T-helper 9 cell (primary cell): Measurements from ENCODE around the gene TYW1.
"Not testable (repeated sequence)": the region's sequence is repeated elsewhere in the genome, so short reads cannot be mapped to it uniquely, and the experiment has no call there.

ENCODE experiments used
- DNase-seq: peaks from one replicate; pipeline ENCODE4 v3.0.0-alpha.2; 2020

Gene TYW1

DNA sequence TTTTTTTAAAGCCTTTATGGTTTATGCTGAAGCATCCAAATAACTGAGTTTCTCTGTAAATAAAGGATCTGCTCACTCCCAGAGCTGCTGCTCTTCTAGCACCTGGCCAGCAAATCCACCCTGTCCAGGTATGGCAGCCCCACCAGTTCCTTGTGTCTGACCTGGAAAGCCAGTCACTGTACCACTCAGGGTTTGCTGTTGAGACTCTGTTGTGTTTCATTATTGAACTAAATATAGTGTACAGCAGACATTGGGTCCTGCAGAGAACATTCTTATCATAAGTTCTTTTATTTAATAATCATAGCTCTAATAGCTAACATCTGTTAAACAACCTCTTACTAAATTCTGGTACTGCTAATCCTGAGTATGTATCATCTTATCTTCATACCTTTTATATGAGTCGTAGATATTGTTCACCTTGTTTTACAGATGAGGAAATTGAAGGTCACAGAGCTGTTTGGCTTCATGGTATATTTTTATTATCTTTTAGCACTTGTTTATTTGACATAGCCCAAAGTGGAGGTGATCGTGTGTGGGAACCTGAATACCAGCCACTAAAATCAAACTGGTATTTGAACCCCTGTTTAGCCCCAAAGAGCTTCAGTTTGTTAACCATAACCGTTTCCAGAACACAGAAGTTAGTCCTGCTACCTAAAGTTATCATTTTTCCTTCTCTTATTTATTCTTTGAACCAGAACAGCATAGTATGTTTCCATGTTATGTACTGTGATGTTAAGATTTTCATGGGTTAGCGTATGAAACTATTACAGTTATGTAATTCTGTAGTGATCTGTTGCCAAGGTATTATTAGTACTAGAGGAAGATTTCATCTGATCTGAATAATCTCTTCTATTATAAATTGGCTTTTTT is 139.2 kb downstream of the TYW1 start:
- DNase-seq = not testable (repeated sequence)

DNA sequence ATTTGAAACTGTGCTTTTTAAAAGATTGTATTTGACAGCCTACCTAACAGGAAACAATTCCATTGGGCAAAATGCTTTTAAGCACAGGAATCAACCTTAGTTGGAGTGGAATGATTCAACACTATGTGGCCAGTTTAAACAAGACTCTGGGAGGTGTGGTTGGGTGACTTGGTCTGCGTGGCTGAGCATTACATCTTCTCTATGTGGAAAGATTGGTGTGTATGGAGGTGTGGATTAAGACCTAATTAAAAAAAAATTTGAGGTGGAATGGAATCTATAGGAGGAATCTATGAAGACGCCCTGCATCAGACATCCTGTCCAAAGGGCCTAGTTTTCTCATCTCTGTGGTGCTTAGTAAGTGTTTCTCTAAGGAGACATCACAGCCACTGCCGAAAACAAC is 140.9 kb downstream of the TYW1 start:
- DNase-seq = not testable (repeated sequence)

DNA sequence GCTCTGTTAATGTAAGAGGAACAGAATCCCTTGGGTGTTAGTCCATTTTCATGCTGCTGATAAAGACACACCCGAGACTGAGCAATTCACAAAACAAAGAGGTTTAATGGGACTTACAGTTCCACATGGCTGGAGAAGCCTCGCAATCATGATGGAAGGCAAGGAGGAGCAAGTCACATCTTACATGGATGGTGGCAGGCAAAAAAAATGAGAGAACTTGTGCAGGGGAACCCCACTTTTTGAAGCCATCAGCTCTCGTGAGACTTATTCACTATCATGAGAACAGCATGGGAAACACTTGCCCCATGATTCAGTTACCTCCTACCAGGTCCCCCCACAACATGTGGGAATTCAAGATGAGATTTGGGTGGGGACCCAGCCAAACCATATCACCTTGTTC is 143.2 kb downstream of the TYW1 start:
- not testable (repeated sequence) for DNase-seq

DNA sequence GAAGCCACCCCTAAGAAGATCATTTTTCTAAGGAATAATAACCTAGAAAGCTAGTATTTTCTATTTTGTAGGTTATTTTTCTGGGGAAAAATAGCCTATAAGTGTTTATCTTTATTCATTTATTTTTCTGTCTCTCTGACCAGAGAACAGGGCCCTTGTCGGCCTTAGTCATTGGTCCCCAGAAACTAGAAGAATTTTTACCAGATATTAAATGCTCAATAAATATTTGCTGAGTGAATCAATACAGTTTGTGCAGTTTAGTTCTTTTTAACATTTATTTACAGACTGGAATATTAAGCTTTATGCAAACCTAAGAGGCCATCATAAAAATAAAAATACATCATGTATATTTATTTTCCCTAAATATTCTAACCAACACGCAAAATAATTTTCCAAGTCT is 144.4 kb downstream of the TYW1 start:
- not testable (repeated sequence) for DNase-seq

DNA sequence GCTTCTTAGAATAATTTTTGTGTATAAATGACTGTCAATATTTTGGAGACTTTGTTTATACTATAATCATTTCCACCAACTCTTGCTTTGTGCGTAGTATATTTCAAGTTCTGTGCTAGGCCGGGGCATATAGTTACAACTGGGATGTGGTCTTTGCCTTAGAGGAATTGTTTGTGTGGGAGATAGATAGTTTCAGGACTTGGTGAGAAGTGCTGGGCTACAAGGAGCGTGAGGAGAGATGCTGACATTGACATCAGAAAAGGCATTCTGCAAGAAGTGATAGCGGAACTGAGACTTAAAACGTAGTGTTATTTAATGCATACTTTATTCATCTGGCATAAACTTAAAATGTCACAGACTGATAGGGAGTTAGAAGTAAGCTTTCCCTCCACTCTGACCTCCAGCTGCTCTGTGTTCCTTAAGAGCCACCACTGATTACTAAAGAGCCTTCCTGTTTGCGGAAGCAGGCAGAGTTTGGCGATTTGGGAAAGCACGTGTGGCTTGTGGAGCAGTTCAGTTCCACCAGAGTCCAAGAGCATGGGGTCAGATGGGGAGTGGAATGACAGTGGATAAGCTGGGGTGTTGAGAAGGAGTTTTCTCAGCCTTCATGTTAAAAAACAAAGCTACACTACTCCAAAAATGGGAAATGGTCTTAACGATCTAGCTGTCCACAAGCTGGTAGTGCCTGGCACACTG is 146.6 kb downstream of the TYW1 start:
- not testable (repeated sequence) for DNase-seq

DNA sequence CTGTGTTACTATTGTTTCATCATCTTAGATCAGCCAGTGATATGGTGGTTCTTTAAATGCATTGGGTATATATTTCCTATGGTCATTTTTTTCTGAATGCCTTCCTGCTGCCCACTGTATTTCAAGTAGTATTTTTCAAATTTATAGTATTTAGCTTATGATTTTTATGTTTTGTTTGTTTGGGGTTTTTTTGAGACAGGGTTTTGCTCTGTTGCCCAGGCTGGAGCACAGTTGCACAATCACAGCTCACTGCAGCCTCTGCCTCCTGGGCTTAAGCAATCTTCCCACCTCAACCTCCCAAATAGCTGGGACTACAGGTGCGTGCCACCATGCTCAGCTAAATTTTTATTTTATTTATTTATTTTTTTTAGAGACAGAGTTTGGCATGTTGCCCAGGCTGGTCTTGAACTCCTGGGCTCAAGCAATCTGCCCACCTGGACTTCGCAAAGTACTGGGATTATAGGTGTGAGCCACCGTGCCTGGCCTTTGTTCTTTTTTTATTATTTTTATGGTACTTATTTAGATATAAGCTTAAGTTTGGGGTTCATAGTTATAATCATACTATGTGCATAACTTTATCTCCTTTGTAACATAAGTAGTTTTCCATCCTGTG is 149.1 kb downstream of the TYW1 start:
- not testable (repeated sequence) for DNase-seq

DNA sequence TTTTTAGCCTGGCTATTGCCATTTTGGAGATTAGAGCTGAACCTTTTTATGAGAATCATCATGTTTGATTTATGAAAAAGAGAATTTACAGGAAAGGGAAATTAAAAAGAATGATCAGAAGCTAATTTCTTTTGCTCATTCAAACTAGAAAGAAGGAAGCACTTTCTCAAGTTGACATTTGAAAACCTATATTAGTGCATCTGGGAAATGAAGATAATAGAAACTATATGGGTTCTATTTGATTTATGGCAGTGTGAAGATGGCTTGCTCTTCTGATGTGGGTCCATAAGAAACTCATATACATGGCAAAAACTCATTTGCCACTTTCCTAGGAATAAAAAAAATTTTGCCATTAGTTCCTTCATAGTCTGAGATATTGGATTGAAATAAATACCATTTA is 152.5 kb downstream of the TYW1 start:
- DNase-seq = not testable (repeated sequence)

DNA sequence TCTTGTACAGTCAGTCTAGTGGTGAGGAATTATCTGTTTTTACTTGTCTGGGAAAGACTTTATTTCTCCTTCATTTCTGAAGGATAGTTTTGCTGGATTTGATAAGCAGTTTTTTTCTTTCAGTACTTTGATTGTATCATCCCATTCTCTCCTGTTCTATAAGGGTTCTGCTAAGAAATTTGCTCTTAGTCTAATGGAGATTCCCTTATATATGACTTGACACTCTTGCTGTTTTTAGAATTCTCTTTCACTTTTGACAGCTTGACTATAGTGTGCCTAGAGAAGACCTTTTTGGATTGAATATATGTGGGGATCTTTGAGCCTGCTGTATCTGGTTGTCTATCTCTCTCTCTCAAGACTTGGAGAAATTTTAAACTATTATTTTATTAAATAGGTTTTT is 157.7 kb downstream of the TYW1 start:
- DNase-seq = not testable (repeated sequence)

DNA sequence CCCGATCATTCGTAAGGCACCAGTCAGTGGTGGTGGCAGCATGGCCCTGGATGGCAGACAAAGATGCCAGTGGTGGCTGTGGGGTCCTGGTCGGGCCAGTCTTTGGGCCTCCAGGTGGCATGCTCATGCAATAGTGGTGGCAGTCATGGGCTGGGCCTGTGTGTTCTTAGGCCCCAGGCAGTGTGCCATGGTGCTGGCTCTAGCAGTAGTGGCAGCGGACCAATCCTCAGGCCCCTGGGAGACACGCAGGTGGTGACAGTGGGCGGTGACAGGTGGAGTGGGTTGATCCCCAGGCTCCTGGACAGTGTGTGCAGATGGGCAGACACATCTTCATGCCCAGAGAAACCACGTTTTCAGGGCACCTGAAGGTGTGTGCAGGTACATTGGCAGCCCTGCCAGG is 159.4 kb downstream of the TYW1 start:
- not testable (repeated sequence) for DNase-seq

DNA sequence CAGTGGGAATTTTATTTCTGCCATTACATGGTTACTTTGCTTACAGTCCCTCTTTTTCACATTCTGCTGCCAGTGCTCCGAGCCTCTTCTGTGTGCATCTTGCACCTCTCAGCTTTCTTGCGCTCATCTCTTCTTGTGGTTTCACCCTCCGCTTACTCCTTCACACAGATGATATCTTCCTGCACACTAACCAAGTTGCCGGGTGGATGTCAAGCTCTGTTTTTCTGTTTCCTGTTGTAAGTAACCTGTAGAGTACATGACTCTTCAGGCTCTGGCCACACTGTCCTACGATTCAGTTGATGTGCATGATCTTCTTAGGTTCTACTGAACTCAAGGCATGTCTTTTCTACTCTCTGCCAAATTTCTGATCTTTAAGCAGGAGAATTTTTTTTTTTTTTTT is 166.7 kb downstream of the TYW1 start:
- not testable (repeated sequence) for DNase-seq

DNA sequence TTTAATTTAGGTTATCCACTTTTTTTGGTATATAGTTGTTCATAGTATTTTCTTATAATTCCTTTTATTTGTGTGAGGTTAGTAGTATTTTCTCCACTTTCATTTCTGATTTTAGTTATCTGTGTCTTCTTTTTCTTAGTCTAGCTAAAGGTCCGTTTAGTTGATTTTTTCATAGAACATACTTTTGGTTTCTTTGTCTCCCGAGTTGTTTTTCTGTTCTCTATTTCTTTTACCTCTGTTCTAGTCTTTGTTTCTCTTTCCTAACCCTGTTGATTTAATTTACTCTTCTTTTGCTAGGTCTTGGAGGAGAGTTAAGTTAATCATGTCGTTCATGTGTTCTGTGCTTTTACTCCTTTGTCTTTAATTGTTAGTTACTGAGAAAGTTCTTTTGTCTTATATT is 174.5 kb downstream of the TYW1 start:
- DNase-seq = not testable (repeated sequence)

DNA sequence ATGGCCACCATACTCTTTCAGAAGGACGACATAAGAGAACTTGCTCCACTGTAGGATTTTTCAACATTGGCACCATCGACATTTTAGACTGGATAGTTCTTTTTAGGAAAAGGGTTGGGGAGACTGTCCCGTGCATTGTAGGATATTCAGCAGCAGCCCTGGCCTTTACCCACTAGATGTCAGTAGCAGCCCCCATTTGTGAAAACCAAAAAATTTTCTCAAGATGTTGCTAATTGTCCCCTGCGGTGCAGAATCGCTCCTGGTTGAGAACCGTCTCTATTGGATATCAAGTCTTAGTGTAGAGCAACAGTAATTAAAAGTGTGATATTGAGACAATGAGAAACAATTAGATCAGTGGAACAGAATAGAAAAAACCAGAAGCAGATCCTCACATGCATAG is 180.1 kb downstream of the TYW1 start:
- DNase-seq = not testable (repeated sequence)

DNA sequence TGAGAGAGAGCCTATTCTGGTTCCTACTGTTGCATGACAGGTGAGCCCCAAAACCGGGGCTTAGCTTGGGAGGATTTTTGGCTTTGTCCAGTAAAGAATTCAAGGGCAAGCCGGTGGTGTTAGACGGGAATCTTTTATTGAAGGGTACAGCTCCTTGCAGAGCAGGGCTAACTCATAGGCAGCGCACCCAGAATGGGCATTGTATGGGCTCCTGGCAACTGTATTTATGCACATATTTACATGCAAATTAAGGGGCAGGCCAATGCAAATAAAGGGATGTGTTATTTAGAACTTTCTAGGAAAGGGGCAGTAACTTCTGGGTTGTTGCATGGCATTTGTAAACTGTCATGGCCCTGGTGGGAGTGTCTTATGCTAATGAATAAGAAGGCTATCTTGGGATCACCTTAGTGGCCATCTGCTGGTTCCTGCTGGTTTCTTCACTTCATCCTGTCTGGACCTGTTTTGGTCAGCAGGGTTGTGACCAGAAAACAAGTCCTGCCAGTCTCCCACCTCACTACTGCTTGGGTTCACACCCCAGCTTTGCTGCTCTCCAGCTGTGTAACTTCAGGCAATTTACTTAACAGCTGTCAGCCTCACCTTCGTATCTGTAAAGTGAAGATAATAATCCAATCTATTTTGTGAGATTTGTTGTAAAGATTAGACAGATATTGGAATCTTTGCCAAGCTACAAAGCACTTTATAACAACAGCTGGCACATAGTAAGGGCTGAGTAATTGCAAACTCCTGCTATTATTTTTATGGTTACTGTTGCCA is 182.5 kb downstream of the TYW1 start:
- not testable (repeated sequence) for DNase-seq

DNA sequence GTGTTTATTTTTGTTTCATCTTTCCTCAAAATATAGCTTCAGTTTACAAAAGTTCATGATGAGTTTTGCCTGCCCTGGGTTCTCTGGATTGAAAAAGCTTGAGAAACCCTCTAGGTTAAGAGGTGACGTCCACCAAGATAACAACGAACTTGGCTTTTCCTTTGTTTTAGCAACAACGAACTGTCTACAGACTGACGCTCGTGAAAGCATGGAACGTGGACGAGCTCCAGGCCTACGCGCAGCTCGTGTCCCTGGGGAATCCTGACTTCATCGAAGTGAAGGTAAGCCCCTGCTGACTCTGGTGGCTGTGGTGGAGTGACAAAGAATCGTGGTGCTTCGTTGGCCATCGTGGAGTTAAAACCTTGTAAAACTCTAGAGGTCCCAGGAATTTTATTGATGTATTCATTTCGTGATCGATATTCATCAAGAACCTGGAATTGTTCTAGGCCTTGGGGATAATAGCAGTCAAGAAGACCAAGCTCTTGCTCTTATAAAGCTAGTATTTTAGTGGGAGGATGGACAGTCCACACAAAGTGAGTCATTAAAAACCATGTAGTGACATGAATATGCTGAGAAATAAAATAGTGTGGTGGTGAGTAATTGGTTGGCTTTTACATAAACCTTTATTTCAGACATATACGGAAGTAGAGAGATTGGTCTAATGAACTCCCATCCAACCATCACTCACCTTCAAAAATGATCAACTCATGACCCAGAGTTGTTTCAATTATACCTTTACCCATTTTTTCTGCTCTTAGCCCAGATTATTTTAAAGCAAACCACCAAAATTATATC is 186.5 kb downstream of the TYW1 start:
- DNase-seq = not testable (repeated sequence)

DNA sequence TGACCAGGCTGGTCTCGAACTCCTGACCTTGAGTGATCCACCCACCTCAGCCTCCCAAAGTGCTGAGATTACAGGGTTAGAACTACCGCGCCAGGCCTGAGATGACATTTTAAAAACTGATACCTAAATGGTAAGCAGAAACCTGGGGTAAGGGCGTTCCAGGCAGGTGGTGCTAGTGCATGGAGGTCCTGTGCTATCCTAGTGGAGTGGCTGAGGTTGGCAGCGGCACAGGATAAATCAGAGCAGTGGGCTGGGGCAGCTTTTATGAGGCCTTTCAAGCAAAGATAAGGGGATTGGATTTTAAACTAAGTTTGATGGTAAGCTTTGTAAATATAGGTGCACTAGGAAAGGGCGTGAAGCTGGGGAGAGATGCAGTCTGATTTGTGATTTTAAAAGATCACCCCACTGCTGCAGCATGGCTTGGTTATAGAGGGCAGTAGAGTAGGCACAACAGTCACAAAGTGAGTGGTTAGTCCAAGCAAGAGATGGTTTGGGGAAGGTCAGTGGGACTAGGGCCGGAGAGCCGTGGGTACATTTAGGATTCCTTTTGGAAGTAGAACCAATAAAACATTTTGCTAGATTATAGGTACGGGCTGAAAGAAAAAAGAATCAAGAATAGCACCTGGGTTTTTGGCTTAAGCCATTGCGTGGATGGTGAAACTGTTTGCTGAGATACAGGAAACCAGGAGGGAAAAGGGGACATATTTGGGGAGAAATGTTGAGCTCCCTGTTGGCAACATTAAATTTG is 188.5 kb downstream of the TYW1 start:
- DNase-seq = not testable (repeated sequence)

DNA sequence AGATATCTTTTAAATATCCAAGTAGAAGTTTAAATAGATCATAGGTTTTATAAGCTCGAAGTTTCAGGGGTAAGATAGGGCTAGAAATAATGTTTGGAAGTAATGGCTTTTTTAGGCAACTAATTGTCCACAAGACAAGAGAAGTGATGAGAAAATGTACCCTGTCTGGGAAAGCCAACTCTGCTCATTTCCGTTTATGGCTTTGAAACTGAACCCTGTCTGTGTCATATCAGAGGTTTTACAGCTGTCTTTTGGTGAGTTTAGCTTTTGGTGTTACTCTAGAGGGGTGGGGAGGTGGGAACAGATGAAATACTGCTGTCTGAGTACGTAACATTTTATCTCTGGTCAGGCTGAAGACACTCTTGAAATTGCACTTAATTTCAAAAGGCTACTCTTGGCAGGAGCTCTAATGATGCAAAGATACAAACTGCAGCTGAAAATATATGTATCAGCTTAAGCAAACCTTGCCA is 189.1 kb downstream of the TYW1 start:
- not testable (repeated sequence) for DNase-seq

DNA sequence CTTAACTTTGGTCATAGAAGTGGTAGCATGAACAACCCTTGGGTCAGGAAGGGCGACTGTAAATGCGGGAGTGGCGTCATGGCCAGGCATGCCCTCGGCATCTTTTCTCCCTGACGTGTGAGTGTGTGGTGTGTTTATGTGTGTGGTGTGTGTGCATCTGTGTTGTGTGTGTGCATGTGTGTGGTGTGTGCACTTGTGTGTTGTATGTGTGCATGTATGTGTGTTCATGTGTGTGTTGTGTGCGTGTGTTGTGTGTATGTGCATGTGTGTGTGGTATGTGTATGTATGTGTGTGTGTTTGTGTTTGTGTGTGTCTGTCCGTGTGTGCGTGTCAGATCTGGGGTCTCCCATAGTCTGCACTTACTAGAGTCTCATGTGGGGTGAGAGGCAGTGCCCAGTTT is 192.5 kb downstream of the TYW1 start:
- not testable (repeated sequence) for DNase-seq

DNA sequence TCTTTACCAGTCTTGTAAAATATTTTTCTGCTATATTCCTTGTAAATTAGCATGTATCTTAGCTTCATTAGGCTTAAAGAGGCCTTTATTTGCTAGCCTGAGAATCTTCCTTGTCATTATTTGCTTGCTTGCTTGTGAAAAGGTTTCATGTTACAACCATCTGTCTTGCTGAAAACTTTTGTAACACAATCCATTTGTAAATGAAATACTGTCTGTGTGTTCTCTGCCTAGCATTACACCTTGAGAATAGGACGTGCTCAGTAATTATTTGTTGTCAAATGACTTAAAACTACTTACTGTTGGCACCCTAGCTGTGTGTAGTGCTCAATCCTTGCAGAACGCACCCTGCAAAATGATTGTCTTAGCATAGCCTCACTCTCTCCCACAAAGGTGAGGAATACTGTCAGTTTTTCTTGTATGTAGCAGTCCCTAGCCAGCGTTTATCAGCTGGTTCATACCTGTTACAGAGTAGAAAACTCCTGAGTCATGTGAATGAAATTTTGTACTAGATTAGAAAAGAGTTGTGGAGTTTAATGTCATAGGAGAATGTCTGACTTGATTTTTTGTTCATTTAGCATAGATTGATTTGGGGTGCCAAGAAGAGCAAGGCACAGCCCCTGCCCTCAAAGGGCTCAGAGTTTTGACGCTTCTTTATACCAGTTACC is 193.3 kb downstream of the TYW1 start:
- DNase-seq = not testable (repeated sequence)

DNA sequence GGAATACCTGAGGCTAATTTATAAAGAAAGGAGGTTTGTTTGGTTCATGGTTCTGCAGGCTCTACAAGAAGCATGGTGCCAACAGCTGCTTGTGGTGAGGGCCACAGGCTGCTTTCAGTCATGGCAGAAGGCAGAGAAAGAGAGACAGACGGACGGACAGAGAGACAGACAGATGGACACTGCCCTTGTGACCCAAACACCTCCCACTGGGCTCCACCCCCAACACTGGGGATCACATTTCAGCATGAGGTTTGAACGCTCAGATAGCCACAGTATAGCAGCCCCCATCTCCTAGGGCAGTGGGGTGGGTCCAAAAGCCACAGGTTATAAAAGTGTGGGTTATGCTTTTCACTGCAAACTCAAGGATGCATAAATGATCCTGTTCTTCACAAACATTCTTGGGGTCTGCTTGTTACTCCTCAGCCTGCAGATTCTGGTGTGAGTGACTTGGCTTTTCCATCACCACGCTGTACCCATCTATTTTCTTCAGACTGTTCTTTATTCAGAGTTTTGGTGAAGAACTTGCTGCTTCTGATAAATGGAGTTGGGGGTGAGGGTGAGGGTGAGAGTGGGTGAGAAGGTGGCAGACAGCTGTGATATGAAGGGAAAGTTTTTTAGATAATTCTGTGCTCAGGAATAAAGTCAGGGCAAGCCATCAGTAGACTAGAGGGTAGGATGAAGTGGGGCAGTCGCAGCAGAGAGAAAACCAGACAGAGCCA is 194.5 kb downstream of the TYW1 start:
- not testable (repeated sequence) for DNase-seq
